DND-41 (cell line): ENCODE measurements around the gene GNB2.

Experiments
- ATAC-seq: fragments of 200-7000 bp; cut with Tn5 transposase; 3 replicates; pipeline ENCODE4 v1.9.1; 2021; ENCODE audit warnings: low read depth; ENCODE audit not compliant: insufficient read depth
- DNase-seq: peaks from one replicate; pipeline ENCODE4 v3.0.0-alpha.2; 2020
- H2AFZ ChIP-seq: 2 replicates; pipeline ENCODE4 v1.6.0; 2012; ENCODE audit warnings: low read depth, low read length
- H3K27ac ChIP-seq: 2 replicates; pipeline ENCODE4 v1.5.1; 2012; ENCODE audit warnings: low read length, inconsistent platforms
- H3K27me3 ChIP-seq: fragments of 200-600 bp; sonication (generic); 2 replicates; pipeline ENCODE4 v1.6.0; 2012; ENCODE audit warnings: low read length, mild to moderate bottlenecking, inconsistent platforms; ENCODE audit not compliant: insufficient read depth, poor library complexity
- H3K36me3 ChIP-seq: 2 replicates; pipeline ENCODE4 v1.5.1; 2012; ENCODE audit warnings: low read length, inconsistent platforms; ENCODE audit not compliant: insufficient read depth
- H3K4me1 ChIP-seq: 2 replicates; pipeline ENCODE4 v1.5.1; 2012; ENCODE audit warnings: mild to moderate bottlenecking, low read length; ENCODE audit not compliant: insufficient read depth
- H3K4me2 ChIP-seq: 2 replicates; pipeline ENCODE4 v1.6.0; 2012; ENCODE audit warnings: mild to moderate bottlenecking, moderate library complexity, low read length, inconsistent platforms; ENCODE audit not compliant: insufficient read depth
- H3K4me3 ChIP-seq, 2 experiments: fragments of 200-600 bp in 1 of 2; shearing (Covaris generic) in 1 of 2; 2 replicates each; pipeline ENCODE4 v1.5.1; 2012 to 2016; ENCODE audit warnings: inconsistent platforms in 2 of 2, low read length in 2 of 2, mild to moderate bottlenecking in 2 of 2, low read depth in 1 of 2, moderate library complexity in 1 of 2
- H3K79me2 ChIP-seq: 2 replicates; pipeline ENCODE4 v1.6.0; 2012; ENCODE audit warnings: low read length, inconsistent platforms; ENCODE audit not compliant: insufficient read depth
- H3K9ac ChIP-seq: 2 replicates; pipeline ENCODE4 v1.6.0; 2012; ENCODE audit warnings: low read depth, mild to moderate bottlenecking, inconsistent platforms, low read length, moderate library complexity
- H3K9me3 ChIP-seq: 2 replicates; pipeline ENCODE4 v1.5.1; 2012; ENCODE audit warnings: low read length, moderate library complexity, mild to moderate bottlenecking, inconsistent platforms; ENCODE audit not compliant: insufficient read depth, severe bottlenecking
- H4K20me1 ChIP-seq: 2 replicates; pipeline ENCODE4 v1.6.0; 2012; ENCODE audit warnings: low read length; ENCODE audit not compliant: insufficient read depth
- CTCF ChIP-seq: IDR thresholded peaks from 2 replicates; pipeline ENCODE4 v1.5.1; 2012; ENCODE audit warnings: borderline replicate concordance, low read length, moderate library complexity, mild to moderate bottlenecking; ENCODE audit not compliant: poor library complexity, severe bottlenecking; ENCODE audit errors: extremely low read depth
- EZH2 ChIP-seq: IDR thresholded peaks from 3 replicates; pipeline ENCODE4 v1.6.1; 2012; ENCODE audit warnings: borderline replicate concordance, low read depth, mild to moderate bottlenecking, moderate library complexity, low read length, inconsistent platforms; ENCODE audit not compliant: severe bottlenecking

Gene GNB2

GRCh38 chr7:100673302-100673941 is at the start of gene GNB2:
Gene GNB2 (plus strand): TSS chr7:100673740. CDS start chr7:100676266, 2,526 bp downstream.
- Histone ChIP-seq H3K9ac (peak within 1 kb of the TSS; percentile 91), H3K4me2 (peak within 1 kb of the TSS; percentile 94), H2AFZ (peak within 1 kb of the TSS; percentile 84), H3K4me3 (peak within 1 kb of the TSS; percentile 88 to 98), H3K79me2 (peaks cover 46% of the 10 kb centered on the region), H4K20me1 (peaks cover 39% of the 10 kb centered on the region), H3K27ac (peak within 1 kb of the TSS; percentile 92), H3K27me3 (no peaks in the 10 kb centered on the region), H3K36me3 (peaks cover 23% of the 10 kb centered on the region), H3K9me3 (no peaks in the 10 kb centered on the region), H3K4me1 (peaks cover 22% of the 10 kb centered on the region)
- ATAC-seq (peak; percentile 73), DNase-seq (peak; percentile 99)
- no peak for TF ChIP-seq EZH2
- TF ChIP-seq CTCF: no peak

GRCh38 chr7:100623951-100624824 is 49.4 kb upstream of the GNB2 start:
- H3K4me3 ChIP-seq: no peak overlapping the region
- no peaks in the 10 kb centered on the region for H3K9me3 ChIP-seq
- TF ChIP-seq EZH2 (no peak), CTCF (no peak)
- no peak overlapping the region for H3K4me2 ChIP-seq
- H3K36me3 ChIP-seq: no peaks in the 10 kb centered on the region
- no peak for ATAC-seq
- H4K20me1 ChIP-seq: no peaks in the 10 kb centered on the region
- H3K27ac ChIP-seq: no peak overlapping the region
- no peaks in the 10 kb centered on the region for H3K27me3 ChIP-seq
- no peak overlapping the region for H3K9ac ChIP-seq
- DNase-seq: no peak
- H3K79me2 ChIP-seq: no peaks in the 10 kb centered on the region
- H2AFZ ChIP-seq: no peak overlapping the region
- H3K4me1 ChIP-seq: peaks cover 18% of the 10 kb centered on the region

GRCh38 chr7:100626055-100626454 is 47.5 kb upstream of the GNB2 start:
- no peaks in the 10 kb centered on the region for H3K36me3 ChIP-seq
- H2AFZ ChIP-seq: peak overlapping the region; percentile 96
- H3K4me3 ChIP-seq: peak overlapping the region; percentile 5 to 65; a peak in 2 of 4 replicates
- H3K9me3 ChIP-seq: no peaks in the 10 kb centered on the region
- no peaks in the 10 kb centered on the region for H3K27me3 ChIP-seq
- H3K27ac ChIP-seq: 0 out of 2 replicates have a peak overlapping the region, but pooled peaks have one; percentile 19
- no peaks in the 10 kb centered on the region for H3K79me2 ChIP-seq
- no peak for DNase-seq
- TF ChIP-seq EZH2: no peak
- TF ChIP-seq CTCF: no peak
- peak overlapping the region; percentile 94 for H3K4me2 ChIP-seq
- peak overlapping the region; percentile 69; the same call in 1 of the 2 replicates for H3K9ac ChIP-seq
- ATAC-seq: no peak
- H3K4me1 ChIP-seq: peaks cover 18% of the 10 kb centered on the region
- H4K20me1 ChIP-seq: no peaks in the 10 kb centered on the region
